Motor neuron (in vitro differentiated cells): ENCODE results near the gene SMIM27. TPM values are rescaled to one million over a fixed set of nuclear protein-coding genes. Genes with fewer than 3 reads are reported as not detected.
"Not testable (repeated sequence)": the region's sequence is repeated elsewhere in the genome, so short reads cannot be mapped to it uniquely, and the experiment has no call there.

Source experiments
- ATAC-seq, 8 experiments: fragments of 200-7000 bp; cut with Tn5 transposase; replicated peaks in 6 of 8; 2 replicates each; pipeline ENCODE4 v1.8.0; 2021; ENCODE audit warnings: mild to moderate bottlenecking in 8 of 8, moderate library complexity in 8 of 8
- H3K27ac ChIP-seq, 2 donors: fragments of 250-450 bp; sonication (Bioruptor Pico); 2 replicates each; pipeline ENCODE4 v1.9.0; 2021; ENCODE audit warnings: antibody characterized with exemption in 2 of 2, mild to moderate bottlenecking in 2 of 2, moderate library complexity in 1 of 2
- H3K4me1 ChIP-seq, 2 donors: fragments of 250-450 bp; sonication (Bioruptor Pico); replicated peaks in 1 of 2; 2 replicates each; pipeline ENCODE4 v1.6.1; 2021; ENCODE audit warnings: antibody characterized with exemption in 2 of 2, mild to moderate bottlenecking in 2 of 2, moderate library complexity in 1 of 2
- H3K4me3 ChIP-seq, 5 donors: fragments of 250-450 bp; sonication (Bioruptor Pico); 2 replicates each; pipeline ENCODE4 v1.9.0; 2021; ENCODE audit warnings: antibody characterized with exemption in 5 of 5, mild to moderate bottlenecking in 5 of 5, moderate library complexity in 4 of 5
- WGBS, 10 experiments: fragments of 450-650 bp; shearing (Covaris generic); methylation state at CpG; one replicate each; pipeline ENCODE4 v1.0.0; 2022; 5-methylcytosine and 5-hydroxymethylcytosine counted together
- in situ Hi-C, 9 experiments: fragments of 400-800 bp; cut with MboI; loops; one replicate each; pipeline ENCODE4 v1.15.0; 2021; ENCODE audit warnings: low sequenced_read_pairs in 9 of 9, low pct_unique_long_range_greater_than_20kb in 2 of 9; ENCODE audit not compliant: unreplicated experiment in 9 of 9
- total RNA-seq, 8 experiments: library from RNA; unstranded; fragments of 300-600 nt; gene quantifications; 2 replicates each; pipeline versions ENCODE4 v1.2.3 to v1.2.4, GENCODE V29; 2022

Gene SMIM27
- total RNA-seq, 8 experiments from 2014 or later, result 15.6 to 38.4 (median 19.5) TPM

- no peak for ATAC-seq
- Histone ChIP-seq H3K4me3 (no peak overlapping the region), H3K27ac (no peak overlapping the region), H3K4me1 (no peaks in the 10 kb centered on the region)
- in situ Hi-C loops, result loop anchor here in 7 of 9 experiments (10.0 to 25.0 kb wide), 4 partner anchors 201 to 387 kb away; partner anchors contain the start of gene ACO1 (in 1 of the 7)
These were observed 35.8 kb downstream of the SMIM27 start for GRCh38 chr9:32587901-32588300.

GRCh38 chr9:32589083-32589723 is 37.1 kb downstream of the SMIM27 start:
- WGBS, 10 experiments, result 0 to 67% (median 33%) methylated on average over 2 to 6 of the region's 6 CpGs
- Histone ChIP-seq H3K27ac (no peak overlapping the region), H3K4me1 (no peaks in the 10 kb centered on the region), H3K4me3 (no peak overlapping the region)
- in situ Hi-C loops, result loop anchor here in 7 of 9 experiments (10.0 to 25.0 kb wide), 4 partner anchors 202 to 386 kb away; partner anchors contain the start of gene ACO1 (in 1 of the 7)
- ATAC-seq, result peak in 6 of 8 experiments; percentile 46 to 84 (median 74)

DNA sequence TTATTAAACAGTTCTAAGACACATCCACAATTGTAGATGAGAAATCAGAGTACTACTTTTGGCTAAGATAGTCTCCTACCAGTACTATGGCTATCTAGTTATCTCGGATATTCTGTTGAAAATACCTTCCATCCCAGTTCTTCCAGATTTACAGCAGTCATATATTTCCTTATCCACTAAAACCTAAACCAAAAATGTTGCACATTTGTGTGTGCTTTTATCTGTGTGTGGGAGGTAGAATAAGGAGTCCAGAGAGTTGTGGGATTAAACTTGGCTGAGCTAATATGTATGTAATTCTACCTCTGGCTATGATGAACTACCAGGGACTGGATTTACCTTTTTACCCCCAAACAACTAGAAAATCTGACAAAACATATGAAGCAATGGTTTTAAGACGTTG is 38.3 kb downstream of the SMIM27 start:
- no peak for ATAC-seq
- Histone ChIP-seq H3K4me1 (no peaks in the 10 kb centered on the region), H3K27ac (no peak overlapping the region), H3K4me3 (no peak overlapping the region)
- in situ Hi-C loops, result loop anchor here in 4 of 9 experiments (25.0 kb wide), 2 partner anchors 203 to 372 kb away; partner anchors contain the start of gene ACO1 (in 1 of the 4)
- 0 to 82% (median 51%) methylated on average over 1 to 2 of the region's 2 CpGs; no CpG with 5 or more reads in 2 of the 10 experiments for WGBS, 10 experiments

DNA sequence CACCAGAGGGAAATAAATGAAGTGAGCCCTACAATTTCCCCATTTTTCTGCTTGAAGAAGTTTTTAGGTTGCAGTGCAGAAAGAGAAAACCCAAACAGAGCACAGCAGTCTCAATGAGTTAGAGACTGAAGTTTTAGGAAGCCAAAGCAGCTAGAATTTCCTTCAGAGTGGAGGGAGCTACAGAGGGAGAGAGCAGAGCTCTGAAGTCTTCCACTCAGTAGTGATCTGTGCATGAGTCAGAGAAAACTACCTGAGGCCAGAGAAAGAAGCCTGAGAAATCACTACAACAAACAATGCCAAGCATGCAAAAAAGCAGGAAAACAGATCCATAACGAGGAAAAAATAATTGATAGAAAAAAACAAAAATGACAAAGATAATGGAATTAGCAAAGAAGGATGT is 38.8 kb downstream of the SMIM27 start:
- in situ Hi-C loops, result loop anchor here in 4 of 9 experiments (25.0 kb wide), 2 partner anchors 204 to 371 kb away; partner anchors contain the start of gene ACO1 (in 1 of the 4)
- ATAC-seq, result no peak
- WGBS, 10 experiments, result 0 to 70% (median 40%) methylated on average over 1 of the region's 1 CpG
- H3K4me3 ChIP-seq, result no peak overlapping the region
- no peaks in the 10 kb centered on the region for H3K4me1 ChIP-seq
- H3K27ac ChIP-seq, result no peak overlapping the region

- in situ Hi-C loops, result loop anchor here in 4 of 9 experiments (25.0 kb wide), 2 partner anchors 209 to 366 kb away; partner anchors contain the start of gene ACO1 (in 1 of the 4)
- ATAC-seq, result no peak
- WGBS, 10 experiments, result 0 to 100% (median 63%) methylated on average over 1 to 4 of the region's 4 CpGs
These were observed 44.2 kb downstream of the SMIM27 start for GRCh38 chr9:32596096-32596865.

DNA sequence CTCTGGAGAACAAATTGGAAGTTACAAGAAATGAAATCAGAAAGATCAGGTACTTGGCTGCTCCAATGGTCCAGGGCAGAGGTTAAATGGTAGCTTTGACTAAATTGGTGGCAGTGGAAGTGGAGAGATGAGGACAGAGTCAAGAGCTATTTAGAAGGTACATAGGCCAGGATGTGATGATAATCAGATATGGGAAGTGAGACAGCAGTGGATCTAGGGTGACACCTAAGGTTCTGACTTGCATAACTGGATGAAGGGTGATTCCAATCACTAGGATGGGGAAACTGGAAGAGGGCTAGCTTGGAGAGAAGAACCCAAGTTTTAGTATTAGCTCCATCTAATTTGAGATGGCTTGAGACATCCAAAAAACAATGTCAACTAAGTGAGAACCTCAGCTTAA is 44.8 kb downstream of the SMIM27 start:
- in situ Hi-C loops, result loop anchor here in 4 of 9 experiments (25.0 kb wide), 2 partner anchors 210 to 365 kb away; partner anchors contain the start of gene ACO1 (in 1 of the 4)
- no peak overlapping the region for H3K4me3 ChIP-seq
- no peak for ATAC-seq

More at GRCh38 chr9:32596096-32596865, 44.2 kb downstream of the SMIM27 start:
- Histone ChIP-seq H3K4me1 (no peaks in the 10 kb centered on the region), H3K27ac (no peak overlapping the region), H3K4me3 (no peak overlapping the region)

DNA sequence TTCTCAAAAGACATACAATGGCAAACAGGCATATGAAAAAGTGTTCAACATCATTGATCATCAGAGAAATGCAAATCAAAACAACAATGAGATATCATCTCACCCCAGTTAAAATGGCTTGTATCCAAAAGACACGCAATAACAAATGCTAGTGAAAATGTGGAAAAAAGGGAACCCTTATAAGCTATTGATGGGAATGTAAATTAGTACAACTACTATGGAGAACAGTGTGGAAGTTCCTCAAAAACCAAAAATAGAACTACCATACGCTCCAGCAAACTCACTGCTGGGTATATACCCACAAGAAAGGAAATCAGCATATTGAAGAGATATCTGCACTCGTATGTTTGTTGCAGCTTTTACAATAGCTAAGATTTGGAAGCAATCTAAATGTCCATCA is 46.9 kb downstream of the SMIM27 start:
- in situ Hi-C loops, result loop anchor here in 4 of 9 experiments (25.0 kb wide), 2 partner anchors 212 to 363 kb away; partner anchors contain the start of gene ACO1 (in 1 of the 4)

More for the DNA sequence above, 44.8 kb downstream of the SMIM27 start:
- no peaks in the 10 kb centered on the region for H3K4me1 ChIP-seq
- no peak overlapping the region for H3K27ac ChIP-seq

More for the DNA sequence above, 46.9 kb downstream of the SMIM27 start:
- ATAC-seq, H3K4me3 ChIP-seq, H3K4me1 ChIP-seq, H3K27ac ChIP-seq: not testable (repeated sequence)
- WGBS, 10 experiments, result 7 to 89% (median 69%) methylated on average over 1 to 3 of the region's 3 CpGs; no CpG with 5 or more reads in 1 of the 10 experiments

Other genes with a start within 250 kb of the SMIM27 start
- 10 to 100 TPM; 13.4 to 44.4 (median 16.0) TPM for gene ACO1, start 167.7 kb upstream of the SMIM27 start, total RNA-seq
- 10 to 100 TPM in 2 of 8 experiments, 1 to 10 TPM in 6; 1.4 to 21.0 (median 3.6) TPM for gene RIGI, start 26.1 kb upstream of the SMIM27 start, total RNA-seq
- 10 to 100 TPM; 15.2 to 27.1 (median 21.2) TPM for gene TOPORS, start 259 bp downstream of the SMIM27 start, total RNA-seq
- gene NDUFB6, start 20.8 kb downstream of the SMIM27 start, total RNA-seq, result 10 to 100 TPM; 43.5 to 56.8 (median 49.4) TPM
- gene TAF1L, start 83.3 kb downstream of the SMIM27 start, total RNA-seq, result under 1 TPM in 6 of 8 experiments, not detected in 2; 0.09 to 0.43 (median 0.19) TPM
- under 1 TPM in 4 of 8 experiments, not detected in 4; 0.08 to 0.42 (median 0.21) TPM for gene TMEM215, start 231.2 kb downstream of the SMIM27 start, total RNA-seq